GM18502 (cell line): ENCODE results near the gene RNF215.
A peak's percentile ranks its signal among the peaks of the same experiment; 100 is the strongest.
"Not testable (repeated sequence)": the region's sequence is repeated elsewhere in the genome, so short reads cannot be mapped to it uniquely, and the experiment has no call there.

Experiments
- ATAC-seq: cut with Tn5 transposase; IDR thresholded peaks from one replicate; pipeline ENCODE4 v1.9.1; 2021; ENCODE audit warnings: mild to moderate bottlenecking; ENCODE audit not compliant: unreplicated experiment, poor library complexity

Gene RNF215

DNA sequence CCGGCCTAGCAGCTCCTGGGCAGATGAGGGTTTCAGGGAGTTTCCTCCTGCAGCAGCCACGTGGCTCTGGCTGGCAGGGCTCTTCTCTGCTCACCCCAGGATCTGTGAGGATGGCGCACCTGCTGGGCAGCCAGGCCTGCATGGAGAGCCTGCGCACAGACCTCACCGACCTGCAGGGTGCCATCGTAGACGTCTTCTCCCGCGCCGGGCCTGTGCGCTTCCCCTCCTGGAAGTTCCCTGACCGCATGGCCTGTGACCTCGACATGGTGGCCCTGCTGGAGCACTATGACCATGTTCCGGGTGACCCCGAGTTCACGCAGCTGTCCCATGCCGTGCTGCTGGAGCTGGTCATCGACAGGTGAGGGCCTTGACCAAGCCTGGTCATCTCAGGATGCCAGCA is 21.3 kb downstream of the RNF215 start:
- no peak for ATAC-seq

DNA sequence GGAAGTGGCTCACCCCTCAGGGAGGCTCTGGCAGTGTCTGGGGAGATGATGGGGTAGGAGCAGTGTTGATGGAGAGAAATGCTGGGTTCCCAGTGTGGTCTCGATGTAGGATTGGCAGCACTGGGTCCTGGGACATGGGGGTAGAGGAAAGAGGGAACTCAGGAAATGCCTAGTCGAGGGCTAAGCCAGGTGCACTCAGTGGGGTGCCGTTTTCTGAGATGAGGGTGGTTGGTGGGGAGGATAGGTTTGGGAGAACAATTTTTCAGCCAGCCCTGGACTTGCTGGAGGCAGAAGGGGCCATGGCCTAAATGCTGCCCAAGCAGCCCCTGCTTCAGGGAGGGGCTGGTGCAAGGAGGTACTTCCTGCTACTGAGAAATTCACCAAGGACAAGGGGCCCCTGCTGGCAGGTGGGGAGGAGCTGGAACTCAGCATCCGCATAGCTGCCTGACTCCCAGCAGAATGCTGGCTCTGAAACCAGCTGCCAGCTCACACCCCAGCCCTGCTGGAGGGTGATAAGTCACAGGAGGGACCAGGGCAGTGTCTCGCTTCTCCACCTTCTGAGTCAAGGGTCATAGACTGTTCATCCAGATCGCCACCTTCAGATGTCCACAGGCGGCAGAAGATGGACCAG is 24.4 kb downstream of the RNF215 start:
- no peak for ATAC-seq

DNA sequence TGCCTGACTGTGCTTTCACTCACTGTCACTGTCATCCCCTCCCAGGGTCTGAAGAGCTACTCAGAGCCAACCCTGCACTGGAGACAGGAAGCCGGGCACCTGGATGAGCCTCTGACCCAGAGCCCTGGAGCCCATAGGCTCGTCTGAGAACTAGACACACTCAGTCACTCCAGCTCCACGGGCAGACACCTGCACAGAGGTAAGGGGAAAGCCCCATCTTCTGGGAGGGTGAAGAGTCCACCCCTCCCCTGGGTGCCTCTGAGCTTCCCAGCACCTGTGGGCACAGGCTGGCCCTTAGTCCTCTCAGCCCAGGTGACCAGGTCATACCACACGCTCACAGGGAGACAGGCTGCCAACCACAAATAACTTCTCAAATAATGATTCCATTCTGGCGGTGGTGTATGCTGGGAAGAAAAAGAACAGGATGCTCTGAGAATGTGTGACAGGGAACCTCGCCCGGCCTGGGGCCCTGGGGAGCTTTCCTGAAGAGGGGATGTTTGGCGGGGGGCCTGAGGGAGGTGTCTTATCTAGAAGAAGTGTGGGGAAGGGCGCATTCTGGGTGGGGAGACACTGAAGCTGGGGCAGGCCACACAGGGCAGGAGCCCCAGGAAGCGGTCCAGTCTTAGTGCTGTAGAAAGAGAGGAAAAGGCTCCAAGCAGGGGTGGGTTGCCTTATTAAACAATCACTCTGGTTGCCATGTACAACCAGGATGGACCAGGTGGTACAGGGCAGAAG is 25.1 kb downstream of the RNF215 start:
- ATAC-seq = no peak

DNA sequence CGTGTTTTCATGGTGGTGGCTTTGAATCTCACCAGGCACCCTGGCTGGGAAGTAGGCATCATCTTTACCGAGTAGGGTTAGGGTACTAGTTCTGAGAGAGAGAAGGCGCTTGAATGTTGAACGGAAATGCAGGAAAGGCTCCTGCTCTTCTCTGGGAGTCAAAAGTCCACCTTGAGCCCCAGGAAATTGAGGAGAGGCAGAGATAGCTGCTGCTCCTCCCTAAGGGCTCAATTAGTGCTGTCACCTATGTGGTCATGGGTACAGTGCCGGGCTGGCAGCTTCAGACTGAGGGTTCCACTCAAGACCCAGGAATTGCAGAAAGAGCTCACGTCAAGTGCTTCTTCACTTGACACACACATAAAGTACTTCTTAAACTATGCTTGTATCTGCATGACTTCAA is 28.7 kb downstream of the RNF215 start:
- no peak for ATAC-seq

DNA sequence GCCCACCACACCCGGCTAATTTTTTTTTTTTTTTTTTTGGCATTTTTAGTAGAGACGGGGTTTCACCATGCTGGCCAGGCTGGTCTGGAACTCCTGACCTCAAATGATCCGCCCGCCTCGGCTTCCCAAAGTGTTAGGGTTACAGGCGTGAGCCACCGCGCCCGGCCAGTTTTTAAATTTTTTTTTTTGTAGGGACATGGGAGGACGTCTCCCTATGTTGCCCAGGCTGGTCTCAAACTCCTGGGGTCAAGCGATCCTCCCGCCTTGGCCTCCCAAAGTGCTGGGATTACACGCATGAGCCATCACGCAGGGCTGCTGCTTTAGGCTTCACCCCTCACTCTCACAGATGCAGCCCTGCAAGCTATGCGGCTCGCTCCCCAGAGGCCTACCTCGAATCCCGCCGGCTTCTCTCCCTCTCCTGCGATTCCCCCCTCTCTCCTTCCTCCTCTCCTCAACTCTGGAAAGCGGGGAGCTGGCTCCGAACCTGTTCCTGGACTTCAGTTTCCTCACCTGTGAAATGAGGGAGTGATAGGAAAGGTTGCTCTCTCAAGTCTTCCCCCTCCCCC is 29.5 kb downstream of the RNF215 start:
- no peak for ATAC-seq

DNA sequence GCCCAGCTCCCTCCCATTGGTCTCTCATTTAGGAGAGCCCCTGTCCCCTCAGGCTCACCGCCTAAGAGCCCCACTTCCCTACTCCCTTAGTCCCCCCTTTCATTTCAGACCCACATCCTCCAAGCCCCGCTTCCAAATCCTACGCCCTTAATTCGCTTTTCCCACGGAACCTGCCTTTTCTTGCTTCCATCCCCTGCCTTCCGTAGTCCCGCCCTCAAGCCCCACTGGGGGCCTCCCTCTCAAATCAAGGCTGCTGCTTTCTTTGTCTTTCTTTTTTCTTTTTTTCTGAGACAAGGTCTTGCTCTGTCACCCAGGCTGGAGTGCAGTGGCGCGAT is 30.0 kb downstream of the RNF215 start:
- ATAC-seq = peak; percentile 11

DNA sequence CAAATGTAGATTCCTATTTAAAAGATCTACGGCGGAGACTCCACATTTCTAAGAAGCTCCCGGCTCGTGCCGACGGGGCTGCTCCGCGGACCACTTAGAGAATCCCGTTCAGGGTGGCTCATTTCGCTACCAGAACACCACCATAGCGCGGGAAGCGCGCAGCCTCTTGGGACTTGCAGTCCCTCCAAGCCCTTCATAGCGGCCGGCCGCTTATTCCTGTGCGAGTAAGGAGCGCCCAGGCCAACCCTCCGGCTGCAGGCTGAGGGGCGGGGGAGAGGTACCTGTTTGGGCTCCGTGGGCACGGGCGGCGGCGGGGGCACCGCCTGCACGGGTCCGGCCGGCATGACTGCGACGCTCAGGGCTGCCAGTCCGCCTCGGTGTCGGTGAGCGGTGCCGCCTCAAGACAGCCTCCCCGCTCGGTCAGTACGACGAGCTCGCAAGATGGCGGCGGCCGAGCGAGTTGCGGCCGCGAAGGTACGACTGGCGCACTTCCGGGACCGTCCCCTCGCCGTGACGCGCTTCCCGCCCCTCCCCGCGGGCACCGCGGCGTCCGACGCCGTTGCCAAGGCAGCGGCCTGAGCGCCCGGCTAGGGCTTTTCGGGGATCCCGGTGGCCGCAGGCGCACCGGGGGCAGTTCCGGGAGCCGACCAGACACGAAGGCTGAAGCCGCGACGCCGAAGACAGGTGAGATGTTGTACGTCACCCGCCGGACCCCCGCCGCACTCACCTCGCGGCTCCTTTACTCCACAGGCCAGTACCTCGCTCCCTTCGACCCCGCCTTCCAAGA is 30.6 kb downstream of the RNF215 start, which contains the start of the genes CCDC157 and SF3A1:
TSS of gene CCDC157 (plus strand) at position 559 of the 787 bp plus-strand sequence. CDS start 8,994 bp downstream, outside the sequence.
TSS of gene SF3A1 (minus strand) at position 446 of the 787 bp plus-strand sequence. CDS start at position 344, 102 bp downstream.
- peak; percentile 90 for ATAC-seq

DNA sequence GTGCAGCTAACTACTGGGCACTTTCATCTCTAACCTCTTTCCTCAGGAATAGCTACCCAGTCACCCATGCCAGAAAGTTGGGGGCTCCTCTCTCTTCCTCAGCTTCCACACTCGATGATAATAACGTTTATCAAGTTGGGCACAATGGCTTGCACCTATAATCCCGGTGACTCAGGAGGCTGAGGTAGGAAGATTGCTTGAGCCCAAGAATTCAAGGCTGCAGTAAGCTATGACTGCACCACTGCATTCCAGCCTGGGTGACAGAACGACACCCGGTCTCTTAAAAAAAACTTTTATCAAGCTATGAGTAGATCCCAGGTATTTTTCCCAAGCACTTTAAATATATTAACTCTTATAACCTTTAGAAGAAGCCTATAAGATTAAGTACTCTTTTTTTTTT is 32.6 kb downstream of the RNF215 start:
- no peak for ATAC-seq

DNA sequence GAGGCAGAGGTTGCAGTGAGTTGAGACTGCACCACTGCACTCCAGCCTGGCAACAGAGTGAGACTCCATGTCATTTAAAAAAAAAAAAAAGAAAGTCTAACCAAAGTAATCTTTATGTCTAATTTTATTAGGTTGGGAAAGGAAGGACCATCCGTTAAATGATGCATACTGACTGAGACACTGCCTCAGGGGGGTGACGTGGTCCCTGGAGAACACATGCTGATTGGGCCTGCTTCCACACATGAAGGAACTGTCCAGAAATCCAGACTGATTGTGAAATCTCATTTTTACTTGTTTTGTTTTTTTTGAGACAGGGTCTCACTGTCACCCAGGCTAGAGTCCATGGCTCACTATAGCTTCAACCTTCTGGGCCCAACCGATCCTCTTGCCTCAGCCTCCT is 36.0 kb downstream of the RNF215 start:
- ATAC-seq = no peak

DNA sequence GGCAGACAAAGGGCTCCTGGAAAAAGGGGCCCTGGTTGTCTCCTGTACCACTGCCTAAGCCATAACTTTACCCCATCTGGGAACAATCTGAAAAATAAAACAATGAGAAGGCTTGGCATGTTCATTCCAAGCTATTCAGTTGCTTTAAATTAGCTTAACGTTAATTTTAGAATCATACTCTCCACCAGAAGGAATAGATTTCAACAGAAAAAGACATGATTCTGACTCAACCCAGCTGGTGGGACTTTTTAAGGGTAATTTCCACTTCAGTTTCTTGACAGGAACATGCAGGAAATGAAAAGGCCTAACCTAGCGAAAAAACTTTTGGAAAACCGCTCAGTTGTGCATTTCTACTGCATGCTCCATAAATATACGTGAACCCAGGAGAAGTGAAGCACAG is 38.4 kb downstream of the RNF215 start:
- no peak for ATAC-seq

DNA sequence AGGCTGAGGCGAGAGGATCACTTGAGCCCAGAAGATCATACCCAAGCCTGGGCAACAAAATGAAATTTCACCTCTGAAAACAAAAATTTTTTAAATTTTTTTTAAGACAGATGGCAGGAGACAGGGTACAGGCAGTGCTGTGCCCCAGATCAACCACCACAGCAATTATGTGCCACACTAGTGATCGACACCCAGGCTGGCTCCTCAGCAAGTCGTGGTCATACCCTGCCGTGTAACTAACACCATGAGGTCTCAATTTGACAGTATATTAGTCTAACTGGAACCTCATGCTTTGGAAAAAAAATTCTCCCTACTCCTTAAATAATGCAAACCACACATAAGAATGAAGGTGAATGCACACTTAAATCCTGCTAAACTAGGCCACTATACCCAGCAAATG is 38.8 kb downstream of the RNF215 start:
- no peak for ATAC-seq

DNA sequence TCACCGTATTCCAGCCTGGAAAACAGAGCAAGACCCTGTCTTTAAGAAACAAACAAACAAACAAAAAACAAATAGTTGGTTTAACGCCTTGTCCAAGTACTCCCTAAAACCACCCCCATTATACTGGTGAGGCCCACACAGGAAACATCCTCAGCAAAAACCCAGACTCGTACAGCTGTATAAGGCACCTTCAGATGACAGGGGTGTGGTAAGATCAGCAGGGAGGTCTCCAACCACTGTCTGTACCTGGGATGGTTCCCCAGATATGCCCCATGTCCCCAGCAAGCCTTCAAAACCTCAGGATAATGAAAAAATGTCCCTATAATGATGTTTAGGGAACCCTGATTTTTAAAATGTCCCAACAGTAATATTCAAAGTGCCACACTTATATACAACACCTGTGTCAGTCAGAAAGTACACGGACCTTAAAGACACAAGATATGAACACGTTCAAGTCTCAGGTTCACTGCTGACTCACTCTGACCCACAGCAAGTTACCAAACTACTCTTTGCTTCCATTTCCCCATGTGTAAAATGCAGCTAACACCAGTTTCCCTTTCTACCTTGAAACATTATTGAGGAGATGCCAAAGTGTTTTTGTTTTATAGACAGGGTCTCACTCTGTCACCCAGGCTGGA is 39.8 kb downstream of the RNF215 start:
- ATAC-seq = no peak

DNA sequence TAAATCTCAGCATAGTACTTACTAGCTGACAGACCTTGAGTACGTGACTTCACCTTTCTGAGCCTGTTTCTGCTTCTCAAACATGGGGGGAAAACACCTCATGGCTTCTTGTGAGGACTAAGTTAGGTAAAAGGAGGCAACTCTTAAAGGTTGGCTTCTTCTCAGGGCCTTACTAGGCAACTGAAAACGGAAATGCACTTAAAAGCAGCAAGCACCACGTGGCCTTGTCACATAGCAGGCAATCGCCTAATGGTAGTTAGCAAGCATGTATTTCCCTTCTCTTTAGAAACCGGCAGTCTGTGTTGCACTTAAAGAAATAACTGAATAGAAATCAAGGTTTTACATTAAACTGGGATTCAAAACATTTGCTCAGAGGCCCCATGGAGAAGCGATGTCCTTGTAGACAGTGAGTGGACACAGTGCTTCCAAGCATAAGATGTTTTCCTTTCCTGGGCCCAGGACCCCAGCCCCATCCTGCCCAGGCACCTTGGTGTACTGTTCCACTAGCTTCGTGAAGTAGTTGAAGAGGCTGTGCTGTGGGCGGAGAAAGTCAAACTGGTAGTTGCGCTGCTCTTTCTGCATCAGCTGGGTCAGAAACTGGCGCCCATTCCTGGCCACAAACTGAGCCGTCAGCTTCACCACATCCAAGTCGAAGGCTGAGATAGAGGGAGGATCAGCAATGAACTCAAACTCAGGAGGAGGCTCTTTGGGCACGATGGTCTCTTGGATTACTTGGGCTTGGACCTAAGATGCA is 42.6 kb downstream of the RNF215 start:
- ATAC-seq = no peak

DNA sequence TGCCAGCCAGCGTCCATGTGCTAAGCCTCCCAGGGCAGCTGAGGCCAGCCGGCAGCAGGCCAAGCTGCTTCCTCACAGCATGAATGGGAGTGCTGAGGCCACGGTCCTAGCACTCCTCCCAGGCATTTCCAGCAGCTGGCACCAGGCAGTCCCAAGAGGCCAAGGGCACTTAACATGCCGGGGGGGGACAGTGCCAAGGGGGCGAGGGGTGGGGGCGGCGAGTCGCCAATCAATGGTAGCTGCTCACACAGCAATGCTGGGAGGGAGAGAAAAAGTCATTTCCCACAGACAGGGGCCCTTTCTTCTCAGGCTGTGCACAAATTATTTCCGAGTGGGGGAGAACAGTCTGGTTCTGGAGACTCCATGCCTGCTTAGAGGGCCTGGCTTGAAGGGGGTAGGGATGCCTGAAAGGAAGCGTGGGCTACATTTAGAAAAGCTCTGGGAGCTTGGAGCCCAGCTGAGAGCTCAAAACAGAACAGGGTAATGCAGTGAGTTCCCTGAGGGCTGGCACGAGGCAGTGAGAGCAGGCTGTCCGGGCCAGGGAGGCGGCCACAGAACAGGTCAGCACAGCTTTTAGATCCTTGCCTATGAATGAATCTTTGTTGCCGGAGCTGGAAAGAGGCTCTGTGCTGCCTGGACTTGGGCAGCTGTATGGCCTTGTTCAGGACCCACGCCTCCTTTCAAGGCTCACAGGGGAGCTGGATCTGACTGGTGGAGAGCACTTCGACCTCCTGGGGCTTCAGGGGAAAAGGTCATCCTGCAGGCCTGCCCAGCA is 46.1 kb downstream of the RNF215 start:
- ATAC-seq = no peak

DNA sequence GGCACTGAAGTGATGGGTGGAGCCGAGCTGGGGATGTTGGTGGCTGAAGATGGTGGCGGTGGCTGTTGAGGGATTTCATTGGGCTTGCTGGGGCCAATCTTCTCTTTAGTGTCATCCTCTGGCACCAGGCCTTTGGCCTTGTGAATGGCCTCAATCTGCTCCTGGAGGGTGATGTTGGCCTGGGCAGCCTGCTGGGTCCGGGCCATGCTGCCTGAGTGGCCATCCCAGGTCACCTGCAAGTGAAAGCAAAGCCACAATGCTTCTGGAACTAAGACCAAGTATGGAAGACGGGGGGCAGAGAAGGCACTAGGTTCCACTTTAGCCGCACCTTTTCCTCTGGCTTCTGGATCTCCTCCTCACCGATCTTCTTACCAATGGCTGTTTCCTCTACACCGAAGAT is 48.4 kb downstream of the RNF215 start:
- no peak for ATAC-seq

DNA sequence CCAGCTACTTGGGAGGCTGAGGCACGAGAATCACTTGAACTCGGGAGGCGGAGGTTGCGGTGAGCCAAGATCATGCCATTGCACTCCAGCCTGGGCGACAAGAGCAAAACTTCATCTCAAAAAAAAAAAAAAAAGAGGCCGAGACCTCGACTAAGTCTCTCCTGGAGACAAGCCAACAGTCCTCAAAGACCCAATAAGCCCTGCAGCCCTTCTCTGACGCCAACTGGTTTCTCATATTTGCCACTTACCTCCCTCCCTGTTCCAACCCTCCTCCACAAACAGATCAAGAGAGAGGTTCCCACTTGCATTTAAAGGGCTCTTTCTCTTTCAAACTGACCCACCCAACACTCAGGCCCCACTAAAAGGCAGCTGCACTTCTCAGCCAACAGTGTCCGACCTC is 48.9 kb downstream of the RNF215 start:
- ATAC-seq = not testable (repeated sequence)

DNA sequence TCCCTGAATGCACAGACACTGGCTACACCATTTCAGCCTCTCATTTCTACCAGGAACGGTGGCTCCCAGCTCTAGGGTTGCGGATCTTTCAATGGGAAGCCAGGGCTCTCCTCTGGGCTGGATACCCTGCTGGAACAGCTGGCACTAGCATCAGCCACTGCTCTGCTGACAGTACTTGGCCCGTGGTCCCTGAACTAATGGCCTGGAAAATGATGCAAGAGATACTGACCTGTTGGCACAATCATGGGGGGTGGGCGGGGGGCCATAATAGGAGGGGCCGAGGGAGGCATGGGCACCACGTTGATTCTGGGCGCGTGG is 49.8 kb downstream of the RNF215 start:
- ATAC-seq = no peak

DNA sequence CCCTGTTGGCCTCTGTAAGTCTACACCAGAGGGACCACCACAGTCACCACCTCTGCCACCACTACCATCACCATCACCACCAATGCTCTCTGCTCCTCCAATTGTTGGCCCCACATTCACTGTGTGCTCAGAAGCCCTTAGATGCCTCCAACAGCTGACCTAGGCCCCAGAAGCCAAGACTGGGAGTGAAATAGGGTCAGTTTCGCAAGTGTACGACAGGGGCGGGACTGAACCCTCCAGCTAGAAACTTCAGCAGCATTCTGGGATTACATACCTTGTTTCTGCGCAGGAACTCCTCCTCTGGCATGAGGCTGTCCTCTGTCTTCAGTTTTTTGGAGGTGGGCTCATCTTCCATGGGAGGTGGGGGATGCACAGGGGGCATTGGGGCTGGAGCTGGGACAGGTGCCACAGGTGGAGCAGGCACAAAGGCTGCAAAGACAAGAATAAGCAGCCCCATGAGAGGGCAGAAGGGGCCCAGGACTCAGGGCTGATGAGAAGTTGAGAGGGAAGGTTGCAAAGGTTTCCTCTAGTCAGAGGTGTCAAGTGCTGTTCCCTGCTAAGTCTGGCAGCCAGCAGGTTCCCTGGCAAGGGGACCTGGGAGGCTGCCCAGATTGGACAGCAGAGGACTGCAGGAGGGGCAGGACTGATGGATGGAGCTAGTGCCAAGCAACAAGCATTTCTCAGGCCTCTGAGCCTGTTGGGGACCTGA is 50.3 kb downstream of the RNF215 start:
- no peak for ATAC-seq

DNA sequence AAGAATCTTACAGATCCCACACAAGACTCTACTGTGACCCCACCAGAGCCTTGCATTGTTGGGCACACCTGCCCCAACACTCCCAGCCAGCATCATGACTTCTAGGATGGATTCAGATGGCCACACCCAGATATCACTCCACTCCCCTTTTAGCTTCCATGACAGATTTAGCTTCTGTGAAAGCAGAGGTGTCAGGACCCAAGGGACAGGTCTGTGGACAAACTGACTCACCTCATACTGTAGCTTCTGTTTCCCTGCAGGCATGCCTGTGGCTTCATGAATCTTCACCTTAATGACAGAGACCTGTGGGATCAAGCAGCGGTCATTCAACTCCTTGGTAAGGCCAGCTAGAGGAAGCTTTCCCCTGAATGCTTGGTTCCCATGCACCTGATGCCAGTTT is 52.0 kb downstream of the RNF215 start:
- ATAC-seq = no peak
